GM19099 (cell line): ENCODE results near the gene SEMA3E.

Experiments used
- POLR2A ChIP-seq: IDR thresholded peaks from 3 replicates; pipeline ENCODE4 v1.6.1; 2011; ENCODE audit warnings: low read depth; ENCODE audit not compliant: insufficient read length; ENCODE audit errors: extremely low read depth

SEMA3E gene

GRCh38 chr7:83649701-83650100, 762 bp upstream of the SEMA3E start:
- no peak for TF ChIP-seq POLR2A

DNA sequence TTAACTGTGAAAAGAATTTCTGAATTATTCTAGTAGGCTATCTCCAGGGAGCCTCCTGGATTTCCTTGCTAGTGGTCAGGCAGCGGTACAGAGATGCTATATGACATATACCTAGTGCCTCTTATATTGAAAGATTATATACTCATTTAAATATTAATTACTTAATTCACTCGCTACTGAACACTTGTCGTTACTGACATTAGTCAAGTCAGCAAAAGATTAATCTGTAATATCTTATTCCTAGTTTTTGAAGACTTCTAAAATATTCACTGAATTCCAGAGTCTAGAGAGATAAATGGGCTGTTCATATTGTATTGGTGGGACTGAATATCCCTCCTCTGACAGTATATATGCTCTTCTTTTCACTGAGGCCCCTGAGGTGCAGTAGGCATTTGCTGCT, 2.9 kb downstream of the SEMA3E start:
- no peak for TF ChIP-seq POLR2A

DNA sequence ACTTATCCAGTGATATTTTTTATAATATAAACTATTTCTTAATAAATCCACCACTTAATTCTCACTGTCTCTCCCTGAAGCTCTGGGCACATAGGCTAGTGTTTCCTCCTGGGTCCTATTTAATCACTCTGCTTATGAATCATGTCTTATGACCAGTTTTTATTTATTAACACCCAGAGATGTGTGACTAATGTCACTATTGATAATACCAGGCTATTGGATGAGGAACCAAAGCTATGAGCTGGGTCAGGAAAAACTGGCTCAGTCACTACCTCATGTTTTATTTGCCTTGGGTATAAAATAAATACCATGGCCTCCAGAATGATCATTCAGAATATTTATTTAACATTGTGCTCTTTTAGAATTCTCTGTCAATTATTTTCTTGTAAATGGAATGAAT, 5.2 kb downstream of the SEMA3E start:
- no peak for TF ChIP-seq POLR2A

- TF ChIP-seq POLR2A, result no peak
These were observed 5.9 kb downstream of the SEMA3E start for GRCh38 chr7:83643012-83643411.

DNA sequence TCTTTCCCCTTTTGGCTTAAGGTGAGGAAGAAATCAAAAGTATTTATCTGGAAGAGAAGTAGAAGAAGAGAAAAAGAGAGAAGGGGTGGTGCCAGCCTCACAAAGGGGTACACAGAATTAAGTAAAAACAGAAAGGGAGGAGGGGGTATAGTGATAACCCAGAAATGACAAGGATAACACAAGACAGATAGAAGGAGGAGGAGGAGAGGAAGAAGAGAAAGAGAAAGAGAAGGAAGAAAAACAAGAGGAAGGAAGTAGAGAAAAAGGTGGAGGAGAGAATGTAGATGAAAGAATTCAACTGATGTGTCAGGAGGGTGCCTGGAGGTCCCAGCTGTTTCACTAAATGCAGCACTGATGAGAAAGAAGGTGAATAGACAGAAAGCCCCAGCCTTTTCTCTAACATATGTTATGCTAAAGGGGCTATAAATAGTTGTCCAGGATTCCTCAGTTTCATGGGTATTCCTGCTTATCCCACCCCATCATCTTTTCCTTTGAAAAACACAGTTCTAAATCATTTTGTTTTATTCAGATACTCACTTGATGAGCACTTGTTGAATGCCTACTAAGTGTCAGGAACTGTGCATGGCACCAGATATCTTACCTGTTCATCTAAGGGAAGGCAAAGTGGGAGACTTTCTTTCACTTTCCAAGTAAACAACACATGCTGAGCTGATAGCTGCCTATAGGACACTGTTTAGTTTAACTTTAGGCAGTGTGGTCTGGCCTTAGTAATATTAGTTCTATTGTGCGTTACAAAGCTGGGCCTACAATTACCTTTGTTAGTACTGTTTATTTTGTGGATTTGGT, 8.0 kb downstream of the SEMA3E start:
- no peak for TF ChIP-seq POLR2A

DNA sequence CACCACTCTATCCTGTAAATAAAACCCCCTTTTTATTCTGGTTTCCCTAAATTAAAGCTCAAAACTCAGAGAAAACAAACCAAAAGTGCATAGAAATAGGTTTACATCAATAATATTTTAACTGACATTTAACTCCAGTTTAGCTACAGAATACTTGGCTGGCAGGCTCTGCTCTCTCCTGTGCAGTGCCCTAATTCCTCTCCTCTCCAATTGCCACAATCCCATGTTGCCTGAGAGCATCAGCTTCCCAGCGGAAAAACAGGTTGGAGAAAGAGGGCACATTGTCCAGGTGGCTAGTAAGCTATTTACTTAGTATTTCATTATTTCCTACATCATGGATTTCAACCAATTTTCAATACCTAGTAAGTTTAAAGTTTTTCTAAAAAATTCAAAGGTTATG, 8.7 kb downstream of the SEMA3E start:
- TF ChIP-seq POLR2A, result no peak

- TF ChIP-seq POLR2A, result no peak
These were observed 15.4 kb downstream of the SEMA3E start for GRCh38 chr7:83633516-83633915.

- TF ChIP-seq POLR2A, result no peak
These were observed 19.6 kb downstream of the SEMA3E start for GRCh38 chr7:83629117-83629880.

DNA sequence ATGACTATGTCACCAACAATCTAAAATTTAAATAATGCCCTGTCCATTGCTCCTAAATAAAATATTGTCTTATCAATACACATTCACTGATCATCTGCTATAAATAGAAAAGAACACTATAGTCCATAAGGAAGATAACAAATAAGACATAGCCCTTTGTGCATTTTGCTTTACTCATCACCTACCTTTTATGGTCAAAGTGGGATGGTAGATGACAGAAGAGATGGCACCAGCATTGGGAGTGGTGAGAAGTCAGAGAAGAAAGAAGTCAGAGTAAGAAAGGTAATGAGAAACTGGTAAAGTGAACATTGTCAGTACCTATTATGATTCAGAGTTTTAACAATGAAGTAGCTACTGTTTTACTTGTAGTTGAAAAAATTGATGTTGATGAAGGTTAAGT, 31.1 kb downstream of the SEMA3E start:
- TF ChIP-seq POLR2A, result no peak

DNA sequence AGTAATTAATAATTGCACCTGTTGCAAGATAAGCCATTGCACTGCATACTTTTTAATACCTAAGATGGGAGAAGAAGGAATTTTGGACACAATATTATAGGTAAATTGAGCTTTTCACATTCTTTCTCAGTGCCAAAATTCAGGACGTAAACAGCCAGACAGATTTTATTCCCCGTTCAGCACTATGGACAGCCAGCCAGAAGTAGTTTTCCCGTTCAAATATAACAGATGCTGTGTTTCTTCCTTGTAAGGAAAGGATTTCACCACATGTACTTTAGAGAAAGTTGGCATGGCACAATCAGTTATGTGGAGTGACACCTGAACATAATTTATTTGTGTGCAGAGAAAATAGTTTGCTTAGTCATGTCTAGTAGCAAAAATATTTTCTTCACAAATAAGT, 34.8 kb downstream of the SEMA3E start:
- no peak for TF ChIP-seq POLR2A

GRCh38 chr7:83613232-83613631, 35.7 kb downstream of the SEMA3E start:
- no peak for TF ChIP-seq POLR2A

DNA sequence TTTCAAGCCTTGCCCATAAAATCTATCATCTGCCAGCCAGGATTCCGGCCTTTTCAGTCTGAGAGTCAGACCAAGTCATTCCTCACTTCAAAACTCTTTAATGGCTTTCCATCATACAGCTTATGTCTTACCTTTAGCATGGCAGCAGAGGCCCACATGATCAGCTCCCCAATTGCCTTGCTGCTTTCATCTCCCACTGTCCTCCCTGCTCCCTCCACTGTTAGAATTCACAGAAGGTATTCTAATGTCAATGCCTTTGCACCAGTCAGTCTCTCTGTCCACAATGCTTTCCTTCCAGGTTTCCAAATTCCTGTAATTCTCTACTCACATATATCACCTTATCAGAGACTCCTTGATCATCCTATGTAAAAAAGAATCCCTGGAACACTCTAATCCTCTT, 37.2 kb downstream of the SEMA3E start:
- TF ChIP-seq POLR2A, result no peak

DNA sequence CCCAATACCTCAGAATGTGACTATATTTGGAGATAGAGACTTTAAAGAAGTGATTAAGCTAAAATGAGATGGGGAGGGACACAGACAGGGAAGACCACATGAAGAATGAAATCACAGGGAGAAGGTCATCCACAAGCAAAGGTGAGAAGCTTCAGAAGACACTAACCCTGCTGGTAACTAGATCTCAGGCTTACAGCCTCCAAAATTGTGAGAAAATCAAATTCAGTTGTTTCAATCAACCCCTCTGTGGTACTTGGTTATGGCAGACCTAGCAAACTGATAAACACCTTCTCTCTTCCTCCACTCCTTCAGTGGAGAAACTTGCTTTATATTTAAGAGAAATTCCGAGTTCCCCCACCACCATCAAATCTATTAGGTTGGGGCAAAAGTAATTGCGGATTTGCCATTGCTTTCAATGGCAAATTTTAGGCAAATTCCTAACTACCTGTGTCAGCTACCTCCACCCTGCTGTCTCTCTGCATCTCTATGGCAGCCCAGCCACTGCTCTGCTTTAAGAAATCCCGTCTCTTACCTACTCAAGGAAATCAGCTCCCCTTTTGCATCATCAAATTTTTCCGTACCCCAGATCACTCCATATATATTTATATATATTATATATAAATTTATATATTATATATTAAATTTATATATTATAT, 38.2 kb downstream of the SEMA3E start:
- no peak for TF ChIP-seq POLR2A

- no peak for TF ChIP-seq POLR2A
These were observed 40.2 kb downstream of the SEMA3E start for GRCh38 chr7:83608716-83609115.

- TF ChIP-seq POLR2A, result no peak
These were observed 45.3 kb downstream of the SEMA3E start for GRCh38 chr7:83603649-83604048.

GRCh38 chr7:83599131-83599530, 49.8 kb downstream of the SEMA3E start:
- no peak for TF ChIP-seq POLR2A
